A673 (cell line): Measurements from ENCODE around the gene ASB5.

ENCODE experiments used
- CTCF ChIP-seq: fragments of 300-800, 200-600 bp; sonication (generic); conservative IDR thresholded peaks from 2 replicates; pipeline ENCODE4 v1.5.1; 2017; ENCODE audit warnings: low read depth, mild to moderate bottlenecking, antibody characterized with exemption, low read length, moderate library complexity, mixed read lengths
- EZH2 ChIP-seq: fragments of 200-600 bp; sonication (generic); IDR thresholded peaks from 2 replicates; pipeline ENCODE4 v1.6.1; 2017; ENCODE audit warnings: borderline replicate concordance, low read depth, mild to moderate bottlenecking, mixed read lengths, antibody characterized with exemption, low read length; ENCODE audit not compliant: poor library complexity, severe bottlenecking

GRCh38 chr4:176217510-176217909 is 51.5 kb downstream of the ASB5 start:
- TF ChIP-seq EZH2 (no peak), CTCF (no peak)
